Sigmoid colon (tissue), 7 donors: ENCODE measurements around the gene SERPINB1. TPM values are rescaled to one million over a fixed set of nuclear protein-coding genes. Genes with fewer than 3 reads are reported as not detected.

ENCODE experiments used
- DNase-seq: peaks from one replicate; pipeline ENCODE4 v3.0.0-alpha.2; 2019
- H3K27ac ChIP-seq, 4 donors: fragments of 200-600 bp; sonication (generic); one replicate each; pipeline ENCODE4 v1.5.1; 2016 to 2019; ENCODE audit warnings: mild to moderate bottlenecking in 1 of 4
- H3K27me3 ChIP-seq, 3 donors: fragments of 200-600 bp; sonication (generic); one replicate each; pipeline ENCODE4 v1.5.1; 2019; ENCODE audit warnings: mild to moderate bottlenecking in 1 of 3
- H3K36me3 ChIP-seq, 4 donors: fragments of 200-600 bp; sonication (generic); one replicate each; pipeline ENCODE4 v1.5.1; 2016 to 2019
- H3K4me1 ChIP-seq, 4 donors: fragments of 200-600 bp; sonication (generic); one replicate each; pipeline ENCODE4 v1.5.1; 2017 to 2019
- H3K4me3 ChIP-seq, 4 donors: fragments of 200-600 bp; sonication (generic); one replicate each; pipeline ENCODE4 v1.5.1; 2017 to 2019; ENCODE audit warnings: mild to moderate bottlenecking in 2 of 4, moderate library complexity in 1 of 4
- H3K9me3 ChIP-seq, 4 donors: fragments of 200-600 bp in 3 of 4; sonication (generic) in 3 of 4; one replicate each; pipeline versions ENCODE4 v1.5.1 to v1.6.1; 2013 to 2019
- EP300 ChIP-seq, 4 donors: sonication (generic); formaldehyde crosslinking; IDR thresholded peaks; one replicate each; pipeline ENCODE4 v1.6.1; 2017; ENCODE audit warnings: antibody characterized with exemption in 4 of 4
- POLR2A ChIP-seq, 2 donors: fragments of 450-650 bp; IDR thresholded peaks; one replicate each; pipeline ENCODE4 v1.6.1; 2016; ENCODE audit warnings: antibody characterized with exemption in 2 of 2, mild to moderate bottlenecking in 2 of 2, moderate library complexity in 2 of 2
- POLR2AphosphoS5 ChIP-seq, 4 donors: sonication (generic); formaldehyde crosslinking; IDR thresholded peaks; one replicate each; pipeline ENCODE4 v1.6.1; 2017; ENCODE audit warnings: antibody characterized with exemption in 4 of 4
- WGBS, 2 donors: extraction: QIAGEN DNeasy Blood & Tissue Kit; methylation state at CpG; one replicate each; pipeline ENCODE4 v1.1.7; 2013; 5-methylcytosine and 5-hydroxymethylcytosine counted together
- intact Hi-C: fragments of 100-400 bp; cut with DNase I; formaldehyde crosslinking; loops from one replicate; pipeline ENCODE4 v1.15.1; 2023
- polyA plus RNA-seq, 3 donors: library from polyadenylated mRNA; stranded (reverse); fragments of 200-250 nt; gene quantifications; one replicate each; pipeline ENCODE4 v1.2.3, GENCODE V29; 2013
- total RNA-seq, 4 donors: library from RNA; depleted of rRNA; stranded (reverse); fragments of >200 nt; gene quantifications; one replicate each; pipeline ENCODE4 v1.1.0, GENCODE V29; 2016
- TF ChIP-seq, protein P1 (sequence below), 4 experiments: fragments of 450-650 bp in 3 of 4; fragments of 200-600 bp in 1 of 4; IDR thresholded peaks; one replicate each; pipeline ENCODE4 v1.5.1; 2016 to 2019; ENCODE audit warnings: antibody characterized with exemption in 4 of 4, mild to moderate bottlenecking in 3 of 4, moderate library complexity in 2 of 4
- donor health status: healthy with polysubstance abuse.
- donor health status: Bipolar disorder and iron deficiency.
- donor health status: healthy.

Gene SERPINB1
- total and polyA plus RNA-seq, 7 donors, result 19.6 to 230 (median 88.0) TPM

- peaks cover 0 to 34% (median 20%) of the 10 kb centered on the region in 4 donors for H3K4me1 ChIP-seq
- intact Hi-C loops, result no loop called here
- 16 to 20% methylated on average over 25 of the region's 25 CpGs for WGBS, 2 donors
- H3K36me3 ChIP-seq, result no peaks in the 10 kb centered on the region
- peak overlapping the region; percentile 65 to 81 (median 72) for H3K27ac ChIP-seq
- no peak for DNase-seq
- TF ChIP-seq, protein P1, sequence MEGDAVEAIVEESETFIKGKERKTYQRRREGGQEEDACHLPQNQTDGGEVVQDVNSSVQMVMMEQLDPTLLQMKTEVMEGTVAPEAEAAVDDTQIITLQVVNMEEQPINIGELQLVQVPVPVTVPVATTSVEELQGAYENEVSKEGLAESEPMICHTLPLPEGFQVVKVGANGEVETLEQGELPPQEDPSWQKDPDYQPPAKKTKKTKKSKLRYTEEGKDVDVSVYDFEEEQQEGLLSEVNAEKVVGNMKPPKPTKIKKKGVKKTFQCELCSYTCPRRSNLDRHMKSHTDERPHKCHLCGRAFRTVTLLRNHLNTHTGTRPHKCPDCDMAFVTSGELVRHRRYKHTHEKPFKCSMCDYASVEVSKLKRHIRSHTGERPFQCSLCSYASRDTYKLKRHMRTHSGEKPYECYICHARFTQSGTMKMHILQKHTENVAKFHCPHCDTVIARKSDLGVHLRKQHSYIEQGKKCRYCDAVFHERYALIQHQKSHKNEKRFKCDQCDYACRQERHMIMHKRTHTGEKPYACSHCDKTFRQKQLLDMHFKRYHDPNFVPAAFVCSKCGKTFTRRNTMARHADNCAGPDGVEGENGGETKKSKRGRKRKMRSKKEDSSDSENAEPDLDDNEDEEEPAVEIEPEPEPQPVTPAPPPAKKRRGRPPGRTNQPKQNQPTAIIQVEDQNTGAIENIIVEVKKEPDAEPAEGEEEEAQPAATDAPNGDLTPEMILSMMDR (IDR thresholded peaks at IDR 0.05), result no peak
- TF ChIP-seq POLR2A (IDR thresholded peaks at IDR 0.05), result peak in 1 of 2 donors; percentile 28
- TF ChIP-seq POLR2AphosphoS5 (IDR thresholded peaks at IDR 0.05), result peak in 2 of 4 donors; percentile 51 to 68
- H3K27me3 ChIP-seq, result no peaks in the 10 kb centered on the region
- H3K4me3 ChIP-seq, result peak overlapping the region; percentile 34 to 61 (median 54)
- H3K9me3 ChIP-seq, result no peaks in the 10 kb centered on the region
Measured at GRCh38 chr6:2876210-2877056, 34.8 kb upstream of the SERPINB1 start.

DNA sequence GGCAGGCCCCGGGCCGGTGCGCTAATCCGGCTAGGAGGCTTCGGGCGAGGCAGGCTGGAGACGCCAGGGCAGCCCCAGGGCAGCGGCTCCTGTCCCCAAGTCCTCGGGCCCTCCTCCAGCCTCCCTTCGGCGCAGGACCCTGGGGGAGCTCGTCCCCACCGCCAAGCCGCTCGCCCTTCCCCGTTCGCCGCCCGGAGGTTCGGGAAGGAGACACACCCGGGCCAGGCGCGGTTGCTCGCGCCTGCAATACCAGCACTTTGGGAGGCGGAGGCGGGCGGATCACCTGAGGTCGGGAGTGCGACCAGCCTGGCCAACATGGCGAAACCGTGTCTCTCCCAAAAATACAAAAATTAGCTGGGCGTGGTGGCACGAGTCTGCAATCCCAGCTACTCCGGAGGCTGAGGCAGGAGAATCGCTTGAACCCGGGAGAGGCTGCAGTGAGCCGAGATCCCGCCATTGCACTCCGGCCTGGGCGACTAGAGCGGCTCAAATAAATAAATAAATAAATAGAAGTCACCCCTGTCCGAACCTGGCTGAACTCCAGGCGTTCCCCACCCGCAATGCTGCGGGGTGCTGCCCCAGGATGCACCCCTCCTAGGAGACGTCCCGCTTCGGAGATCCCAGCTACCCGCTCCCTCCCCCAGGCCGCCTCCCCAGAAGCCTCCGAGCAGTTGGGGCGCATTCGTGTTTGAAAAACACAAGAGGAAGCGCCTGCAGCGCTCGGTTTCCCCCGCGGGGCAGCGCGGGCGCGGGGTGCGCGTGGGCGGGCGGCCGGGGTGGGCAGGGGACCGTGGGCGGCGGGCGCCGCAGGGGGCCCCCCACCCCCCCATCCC lies 33.9 kb upstream of the SERPINB1 start:
- Histone ChIP-seq H3K27me3 (no peaks in the 10 kb centered on the region), H3K27ac (peak overlapping the region; percentile 65 to 81 (median 72)), H3K9me3 (no peaks in the 10 kb centered on the region), H3K4me1 (peaks cover 0 to 34% (median 20%) of the 10 kb centered on the region in 4 donors), H3K4me3 (peak overlapping the region; percentile 34 to 61 (median 54)), H3K36me3 (no peaks in the 10 kb centered on the region)
- TF ChIP-seq, protein P1 (IDR thresholded peaks at IDR 0.05), result peak in 2 of 4 experiments; percentile 17 to 27
- no peak for TF ChIP-seq POLR2AphosphoS5 (IDR thresholded peaks at IDR 0.05)
- no peak for DNase-seq
- 1 to 2% methylated on average over 73 of the region's 73 CpGs for WGBS, 2 donors
- intact Hi-C loops, result no loop called here

DNA sequence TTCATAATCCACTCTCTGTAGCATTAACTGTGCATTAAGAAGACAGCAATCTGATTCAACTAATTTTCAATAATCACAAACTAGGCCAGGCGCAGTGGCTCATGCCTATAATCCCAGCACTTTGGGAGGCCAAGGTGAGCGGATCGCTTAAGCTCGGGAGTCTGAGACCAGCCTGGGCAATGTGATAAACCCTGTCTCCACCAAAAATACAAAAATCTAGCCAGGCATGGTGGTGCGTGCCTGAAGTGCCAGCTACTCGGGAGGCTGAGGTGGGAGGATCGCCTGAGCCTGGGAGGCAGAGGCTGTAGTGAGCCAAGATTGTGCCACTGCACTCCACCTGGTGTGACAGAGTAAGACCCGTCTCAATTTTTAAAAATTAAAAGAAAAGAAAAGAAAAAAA lies 32.0 kb upstream of the SERPINB1 start:
- 98 to 99% methylated on average over 8 of the region's 8 CpGs for WGBS, 2 donors
- Histone ChIP-seq H3K9me3 (no peaks in the 10 kb centered on the region), H3K36me3 (no peaks in the 10 kb centered on the region), H3K27me3 (no peaks in the 10 kb centered on the region), H3K4me3 (no peak overlapping the region), H3K27ac (peak overlapping the region in 1 of 4 donors; percentile 2), H3K4me1 (peaks cover 0 to 34% (median 20%) of the 10 kb centered on the region in 4 donors)
- intact Hi-C loops, result no loop called here
- TF ChIP-seq POLR2AphosphoS5 (IDR thresholded peaks at IDR 0.05), result no peak
- no peak for TF ChIP-seq POLR2A (IDR thresholded peaks at IDR 0.05)
- TF ChIP-seq, protein P1 (IDR thresholded peaks at IDR 0.05), result no peak
- TF ChIP-seq EP300 (IDR thresholded peaks at IDR 0.05), result no peak
- no peak for DNase-seq

DNA sequence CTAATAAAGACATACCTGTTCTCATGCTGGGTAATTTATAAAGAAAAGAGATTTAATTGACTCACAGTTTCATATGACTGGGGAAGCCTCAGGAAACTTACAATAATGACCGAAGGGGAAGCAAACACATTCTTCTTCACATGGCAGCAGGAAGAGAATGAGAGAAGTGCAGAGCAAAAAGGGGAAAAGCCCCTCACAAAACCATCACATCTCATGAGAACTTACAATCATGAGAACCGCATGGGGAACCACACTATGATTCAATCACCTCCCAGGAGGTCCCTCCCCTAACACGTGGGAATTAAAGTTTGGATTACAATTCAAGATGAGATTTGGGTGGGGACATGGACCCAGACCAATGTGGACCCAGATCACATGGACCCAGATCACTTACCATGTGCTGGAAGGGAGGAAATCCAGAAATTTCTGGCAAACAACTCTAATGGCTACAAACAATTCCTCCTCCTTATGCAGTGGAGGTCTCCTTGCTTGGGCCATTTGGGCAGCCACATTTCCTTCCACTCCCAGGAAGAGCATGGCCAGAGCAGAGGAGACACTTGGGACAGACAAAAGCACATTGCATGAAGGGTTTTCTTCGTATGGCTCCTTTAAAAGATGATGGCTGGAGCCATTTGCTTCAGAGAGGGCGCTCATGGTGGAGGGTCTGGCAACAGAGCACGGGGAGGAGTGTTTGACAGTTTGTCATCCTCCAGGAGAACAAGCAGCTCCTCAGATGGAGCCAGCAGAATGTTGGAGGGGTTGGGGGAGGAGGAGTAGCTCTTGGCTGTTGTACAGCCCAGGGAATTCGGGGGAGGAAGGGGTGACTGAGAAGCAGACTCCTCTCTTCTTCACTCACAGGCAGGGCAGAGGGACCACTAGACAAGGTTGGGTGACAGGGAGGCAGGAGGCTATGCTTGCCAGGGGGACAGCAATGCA lies 31.0 kb upstream of the SERPINB1 start:
- Histone ChIP-seq H3K27ac (peak overlapping the region in 1 of 4 donors; percentile 2), H3K4me1 (peaks cover 0 to 32% (median 20%) of the 10 kb centered on the region in 4 donors), H3K27me3 (no peaks in the 10 kb centered on the region), H3K4me3 (no peak overlapping the region), H3K9me3 (no peaks in the 10 kb centered on the region), H3K36me3 (no peaks in the 10 kb centered on the region)
- no peak for DNase-seq
- intact Hi-C loops, result no loop called here
- TF ChIP-seq, protein P1 (IDR thresholded peaks at IDR 0.05), result no peak
- TF ChIP-seq EP300 (IDR thresholded peaks at IDR 0.05) (no peak), POLR2AphosphoS5 (IDR thresholded peaks at IDR 0.05) (peak in 1 of 4 donors; percentile 48), POLR2A (IDR thresholded peaks at IDR 0.05) (no peak)
- WGBS, 2 donors, result 74 to 86% methylated on average over 7 of the region's 7 CpGs
